Vagina (tissue), 2 donors: ENCODE measurements around the gene IGFBP1. TPM values are rescaled to one million over a fixed set of nuclear protein-coding genes. Genes with fewer than 3 reads are reported as not detected.

ENCODE experiments used
- DNase-seq, 2 donors: peaks; one replicate each; pipeline ENCODE4 v3.0.0-alpha.2; 2017; ENCODE audit errors: extremely low spot score in 2 of 2
- H3K27ac ChIP-seq: fragments of 200-600 bp; sonication (generic); one replicate; pipeline ENCODE4 v1.5.1; 2019
- H3K27me3 ChIP-seq: fragments of 200-600 bp; sonication (generic); one replicate; pipeline ENCODE4 v1.5.1; 2019
- H3K36me3 ChIP-seq, 2 donors: fragments of 200-600 bp; sonication (generic); one replicate each; pipeline ENCODE4 v1.5.1; 2017 to 2019
- H3K4me1 ChIP-seq: fragments of 200-600 bp; sonication (generic); one replicate; pipeline ENCODE4 v1.5.1; 2019
- H3K4me3 ChIP-seq, 2 donors: fragments of 200-600 bp; sonication (generic); 1 replicate in 1 of 2; 2 replicates in 1 of 2; pipeline ENCODE4 v1.5.1; 2016 to 2019
- H3K9me3 ChIP-seq: fragments of 200-600 bp; sonication (generic); one replicate; pipeline ENCODE4 v1.5.1; 2019
- CTCF ChIP-seq, 3 experiments: fragments of 450-650 bp in 2 of 3; fragments of 200-600 bp in 1 of 3; sonication (generic) in 1 of 3; IDR thresholded peaks; one replicate each; pipeline ENCODE4 v1.5.1; 2017 to 2019; ENCODE audit warnings: antibody characterized with exemption in 3 of 3, mild to moderate bottlenecking in 2 of 3, moderate library complexity in 2 of 3
- POLR2A ChIP-seq, 2 donors: fragments of 450-650 bp; IDR thresholded peaks; one replicate each; pipeline ENCODE4 v1.6.1; 2017; ENCODE audit warnings: antibody characterized with exemption in 2 of 2, mild to moderate bottlenecking in 2 of 2, moderate library complexity in 2 of 2
- POLR2AphosphoS5 ChIP-seq, 2 donors: sonication (generic); formaldehyde crosslinking; IDR thresholded peaks; one replicate each; pipeline ENCODE4 v1.9.0; 2017; ENCODE audit warnings: antibody characterized with exemption in 2 of 2, mild to moderate bottlenecking in 2 of 2, low read depth in 1 of 2; ENCODE audit not compliant: insufficient read depth in 1 of 2
- intact Hi-C: fragments of 100-400 bp; cut with DNase I; formaldehyde crosslinking; loops from one replicate; pipeline ENCODE4 v1.15.1; 2023
- total RNA-seq: library from RNA; depleted of rRNA; stranded (reverse); fragments of >200 nt; gene quantifications from one replicate; pipeline ENCODE4 v1.2.3, GENCODE V29; 2016

The IGFBP1 gene
- total RNA-seq, 1 donor from 2014 or later, result 1.7 TPM

GRCh38 chr7:45923290-45923689 lies 35.0 kb downstream of the IGFBP1 start:
- intact Hi-C loops, result loop anchor here (5.0 kb wide), 2 partner anchors 429 to 1164 kb away; no protein-coding TSS in a partner anchor
- Histone ChIP-seq H3K36me3 (no peaks in the 10 kb centered on the region), H3K9me3 (no peaks in the 10 kb centered on the region), H3K27ac (peak overlapping the region; percentile 42), H3K27me3 (no peaks in the 10 kb centered on the region), H3K4me1 (peaks cover 40% of the 10 kb centered on the region), H3K4me3 (no peak overlapping the region)
- no peak for DNase-seq
- TF ChIP-seq CTCF (IDR thresholded peaks at IDR 0.05) (peak; percentile 49 to 83 (median 82)), POLR2AphosphoS5 (IDR thresholded peaks at IDR 0.05; ENCODE audit: insufficient read depth in 1 of 2, low read depth in 1 of 2) (no peak), POLR2A (IDR thresholded peaks at IDR 0.05) (no peak)

- intact Hi-C loops, result loop anchor here (5.0 kb wide), 2 partner anchors 428 to 1163 kb away; no protein-coding TSS in a partner anchor
These were observed 35.5 kb downstream of the IGFBP1 start for GRCh38 chr7:45923818-45924217.

GRCh38 chr7:45924283-45924682 lies 36.0 kb downstream of the IGFBP1 start:
- no peak for TF ChIP-seq CTCF (IDR thresholded peaks at IDR 0.05)
- TF ChIP-seq POLR2AphosphoS5 (IDR thresholded peaks at IDR 0.05; ENCODE audit: insufficient read depth in 1 of 2, low read depth in 1 of 2), result no peak
- TF ChIP-seq POLR2A (IDR thresholded peaks at IDR 0.05), result no peak
- Histone ChIP-seq H3K27ac (no peak overlapping the region), H3K9me3 (no peaks in the 10 kb centered on the region), H3K4me3 (no peak overlapping the region), H3K36me3 (no peaks in the 10 kb centered on the region), H3K4me1 (peaks cover 30% of the 10 kb centered on the region), H3K27me3 (no peaks in the 10 kb centered on the region)
- intact Hi-C loops, result loop anchor here (5.0 kb wide), 2 partner anchors 428 to 1163 kb away; no protein-coding TSS in a partner anchor
- no peak for DNase-seq

More at GRCh38 chr7:45923818-45924217, 35.5 kb downstream of the IGFBP1 start:
- no peak for DNase-seq
- H3K36me3 ChIP-seq, result no peaks in the 10 kb centered on the region
- no peak for TF ChIP-seq POLR2A (IDR thresholded peaks at IDR 0.05)
- no peak for TF ChIP-seq POLR2AphosphoS5 (IDR thresholded peaks at IDR 0.05; ENCODE audit: insufficient read depth in 1 of 2, low read depth in 1 of 2)
- TF ChIP-seq CTCF (IDR thresholded peaks at IDR 0.05), result no peak
- H3K4me1 ChIP-seq, result peaks cover 35% of the 10 kb centered on the region
- H3K4me3 ChIP-seq, result no peak overlapping the region
- H3K27me3 ChIP-seq, result no peaks in the 10 kb centered on the region
- no peaks in the 10 kb centered on the region for H3K9me3 ChIP-seq
- H3K27ac ChIP-seq, result peak overlapping the region; percentile 42

GRCh38 chr7:45927721-45928120 lies 39.4 kb downstream of the IGFBP1 start:
- H3K36me3 ChIP-seq, result no peaks in the 10 kb centered on the region
- H3K4me3 ChIP-seq, result no peak overlapping the region
- TF ChIP-seq POLR2AphosphoS5 (IDR thresholded peaks at IDR 0.05; ENCODE audit: insufficient read depth in 1 of 2, low read depth in 1 of 2), result no peak
- TF ChIP-seq CTCF (IDR thresholded peaks at IDR 0.05), result no peak
- TF ChIP-seq POLR2A (IDR thresholded peaks at IDR 0.05), result no peak
- no peak overlapping the region for H3K27ac ChIP-seq
- H3K9me3 ChIP-seq, result no peaks in the 10 kb centered on the region
- no peaks in the 10 kb centered on the region for H3K27me3 ChIP-seq
- H3K4me1 ChIP-seq, result peaks cover 5% of the 10 kb centered on the region
- intact Hi-C loops, result no loop called here
- no peak for DNase-seq

GRCh38 chr7:45930967-45931366 lies 42.7 kb downstream of the IGFBP1 start:
- H3K27me3 ChIP-seq, result no peaks in the 10 kb centered on the region
- intact Hi-C loops, result no loop called here
- H3K4me3 ChIP-seq, result no peak overlapping the region
- TF ChIP-seq CTCF (IDR thresholded peaks at IDR 0.05) (no peak), POLR2A (IDR thresholded peaks at IDR 0.05) (no peak), POLR2AphosphoS5 (IDR thresholded peaks at IDR 0.05; ENCODE audit: insufficient read depth in 1 of 2, low read depth in 1 of 2) (no peak)
- no peaks in the 10 kb centered on the region for H3K9me3 ChIP-seq
- no peak overlapping the region for H3K27ac ChIP-seq
- no peaks in the 10 kb centered on the region for H3K4me1 ChIP-seq
- no peak for DNase-seq
- H3K36me3 ChIP-seq, result no peaks in the 10 kb centered on the region
